Prostate gland (tissue), 2 donors: ENCODE data around the gene ESYT2.

Experiments
- POLR2A ChIP-seq: fragments of 450-650 bp; IDR thresholded peaks from one replicate; pipeline ENCODE4 v1.6.1; 2016; ENCODE audit warnings: antibody characterized with exemption, mild to moderate bottlenecking
- POLR2AphosphoS5 ChIP-seq: sonication (generic); formaldehyde crosslinking; IDR thresholded peaks from one replicate; pipeline ENCODE4 v1.6.1; 2017; ENCODE audit warnings: antibody characterized with exemption
- TF ChIP-seq, protein P1 (sequence below), 4 experiments: fragments of 200-600 bp in 2 of 4; fragments of 450-650 bp in 2 of 4; sonication (generic) in 2 of 4; IDR thresholded peaks; 1 replicate in 3 of 4; 2 replicates in 1 of 4; pipeline ENCODE4 v1.5.1; 2016 to 2019; ENCODE audit warnings: antibody characterized with exemption in 4 of 4, mild to moderate bottlenecking in 2 of 4, moderate library complexity in 2 of 4

DNA sequence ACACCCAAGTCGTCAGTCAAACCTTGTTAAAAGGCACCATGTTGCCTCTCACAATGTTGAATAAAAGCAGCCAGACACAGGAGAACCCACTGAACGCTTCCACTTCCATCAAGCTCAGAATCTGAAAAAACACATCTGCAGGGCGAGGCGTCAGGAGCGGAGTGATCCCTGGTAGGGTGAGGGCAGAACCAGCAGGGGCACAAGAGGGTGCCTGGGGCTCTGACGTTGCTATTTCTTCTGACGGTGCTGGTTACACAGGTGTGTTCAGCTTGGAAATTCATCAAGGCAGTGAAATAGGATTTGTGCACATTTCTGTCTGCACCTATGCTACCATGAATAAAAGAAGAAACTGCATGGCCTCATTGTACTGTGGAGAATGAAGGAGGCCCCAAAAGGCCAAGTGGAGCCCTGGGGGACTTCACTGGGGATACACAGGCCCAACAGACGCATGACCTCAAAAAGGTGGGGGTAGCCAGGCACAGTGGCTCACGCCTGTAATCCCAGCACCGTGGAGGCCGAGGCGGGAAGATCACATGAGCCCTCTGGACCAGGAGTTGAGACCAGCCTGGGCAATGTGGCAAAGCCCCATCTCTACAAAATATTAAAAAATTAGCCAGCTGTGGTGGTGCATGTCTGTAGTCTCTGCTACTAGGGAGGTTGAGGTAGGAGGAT is 105.5 kb downstream of the ESYT2 start:
- TF ChIP-seq POLR2AphosphoS5 = no peak
- TF ChIP-seq, protein P1, sequence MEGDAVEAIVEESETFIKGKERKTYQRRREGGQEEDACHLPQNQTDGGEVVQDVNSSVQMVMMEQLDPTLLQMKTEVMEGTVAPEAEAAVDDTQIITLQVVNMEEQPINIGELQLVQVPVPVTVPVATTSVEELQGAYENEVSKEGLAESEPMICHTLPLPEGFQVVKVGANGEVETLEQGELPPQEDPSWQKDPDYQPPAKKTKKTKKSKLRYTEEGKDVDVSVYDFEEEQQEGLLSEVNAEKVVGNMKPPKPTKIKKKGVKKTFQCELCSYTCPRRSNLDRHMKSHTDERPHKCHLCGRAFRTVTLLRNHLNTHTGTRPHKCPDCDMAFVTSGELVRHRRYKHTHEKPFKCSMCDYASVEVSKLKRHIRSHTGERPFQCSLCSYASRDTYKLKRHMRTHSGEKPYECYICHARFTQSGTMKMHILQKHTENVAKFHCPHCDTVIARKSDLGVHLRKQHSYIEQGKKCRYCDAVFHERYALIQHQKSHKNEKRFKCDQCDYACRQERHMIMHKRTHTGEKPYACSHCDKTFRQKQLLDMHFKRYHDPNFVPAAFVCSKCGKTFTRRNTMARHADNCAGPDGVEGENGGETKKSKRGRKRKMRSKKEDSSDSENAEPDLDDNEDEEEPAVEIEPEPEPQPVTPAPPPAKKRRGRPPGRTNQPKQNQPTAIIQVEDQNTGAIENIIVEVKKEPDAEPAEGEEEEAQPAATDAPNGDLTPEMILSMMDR (IDR thresholded peaks at IDR 0.05) = no peak
- TF ChIP-seq POLR2A = no peak
